ENCODE measurements around the gene HIBADH.

DNA sequence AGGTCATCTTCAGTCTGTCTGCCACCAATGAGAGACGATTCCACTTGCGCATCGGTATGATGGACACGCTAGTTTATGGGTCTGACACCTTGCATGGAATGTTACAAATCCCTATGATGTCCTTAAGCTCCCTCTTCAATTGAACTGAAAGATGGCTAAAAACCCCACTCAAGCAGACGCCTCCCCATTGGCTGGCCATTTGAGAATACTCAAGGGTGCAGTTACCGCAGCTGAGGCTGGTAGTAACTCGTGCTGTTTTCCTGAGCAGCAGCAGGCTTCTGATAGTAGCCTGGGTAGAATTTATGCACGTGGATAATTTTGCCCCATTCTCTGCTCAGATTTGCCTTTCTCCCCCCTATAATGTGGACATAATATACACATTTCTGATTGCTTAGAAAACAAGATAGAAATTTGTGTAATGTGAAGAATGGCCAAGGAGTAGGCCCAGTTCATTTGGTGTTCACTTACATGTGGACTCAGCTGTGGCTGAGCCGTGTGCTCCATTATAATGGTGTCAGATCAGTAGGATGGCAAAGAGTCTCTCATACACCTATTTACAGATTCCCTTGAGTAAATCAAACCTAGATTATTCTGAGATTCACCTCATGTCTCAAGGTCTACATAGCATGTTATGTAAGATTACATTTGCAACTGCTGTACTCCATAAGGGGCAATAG lies 142.8 kb downstream of the HIBADH start:
- TF ChIP-seq, protein P1, sequence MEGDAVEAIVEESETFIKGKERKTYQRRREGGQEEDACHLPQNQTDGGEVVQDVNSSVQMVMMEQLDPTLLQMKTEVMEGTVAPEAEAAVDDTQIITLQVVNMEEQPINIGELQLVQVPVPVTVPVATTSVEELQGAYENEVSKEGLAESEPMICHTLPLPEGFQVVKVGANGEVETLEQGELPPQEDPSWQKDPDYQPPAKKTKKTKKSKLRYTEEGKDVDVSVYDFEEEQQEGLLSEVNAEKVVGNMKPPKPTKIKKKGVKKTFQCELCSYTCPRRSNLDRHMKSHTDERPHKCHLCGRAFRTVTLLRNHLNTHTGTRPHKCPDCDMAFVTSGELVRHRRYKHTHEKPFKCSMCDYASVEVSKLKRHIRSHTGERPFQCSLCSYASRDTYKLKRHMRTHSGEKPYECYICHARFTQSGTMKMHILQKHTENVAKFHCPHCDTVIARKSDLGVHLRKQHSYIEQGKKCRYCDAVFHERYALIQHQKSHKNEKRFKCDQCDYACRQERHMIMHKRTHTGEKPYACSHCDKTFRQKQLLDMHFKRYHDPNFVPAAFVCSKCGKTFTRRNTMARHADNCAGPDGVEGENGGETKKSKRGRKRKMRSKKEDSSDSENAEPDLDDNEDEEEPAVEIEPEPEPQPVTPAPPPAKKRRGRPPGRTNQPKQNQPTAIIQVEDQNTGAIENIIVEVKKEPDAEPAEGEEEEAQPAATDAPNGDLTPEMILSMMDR (IDR thresholded peaks at IDR 0.05): no peak
- no peak for TF ChIP-seq SIN3A (IDR thresholded peaks at IDR 0.05; ENCODE audit: borderline replicate concordance, insufficient read depth, low read depth, low read length)
- no peak for TF ChIP-seq POLR2AphosphoS5 (IDR thresholded peaks at IDR 0.05; ENCODE audit: low read depth, low read length)
- TF ChIP-seq, protein P2, sequence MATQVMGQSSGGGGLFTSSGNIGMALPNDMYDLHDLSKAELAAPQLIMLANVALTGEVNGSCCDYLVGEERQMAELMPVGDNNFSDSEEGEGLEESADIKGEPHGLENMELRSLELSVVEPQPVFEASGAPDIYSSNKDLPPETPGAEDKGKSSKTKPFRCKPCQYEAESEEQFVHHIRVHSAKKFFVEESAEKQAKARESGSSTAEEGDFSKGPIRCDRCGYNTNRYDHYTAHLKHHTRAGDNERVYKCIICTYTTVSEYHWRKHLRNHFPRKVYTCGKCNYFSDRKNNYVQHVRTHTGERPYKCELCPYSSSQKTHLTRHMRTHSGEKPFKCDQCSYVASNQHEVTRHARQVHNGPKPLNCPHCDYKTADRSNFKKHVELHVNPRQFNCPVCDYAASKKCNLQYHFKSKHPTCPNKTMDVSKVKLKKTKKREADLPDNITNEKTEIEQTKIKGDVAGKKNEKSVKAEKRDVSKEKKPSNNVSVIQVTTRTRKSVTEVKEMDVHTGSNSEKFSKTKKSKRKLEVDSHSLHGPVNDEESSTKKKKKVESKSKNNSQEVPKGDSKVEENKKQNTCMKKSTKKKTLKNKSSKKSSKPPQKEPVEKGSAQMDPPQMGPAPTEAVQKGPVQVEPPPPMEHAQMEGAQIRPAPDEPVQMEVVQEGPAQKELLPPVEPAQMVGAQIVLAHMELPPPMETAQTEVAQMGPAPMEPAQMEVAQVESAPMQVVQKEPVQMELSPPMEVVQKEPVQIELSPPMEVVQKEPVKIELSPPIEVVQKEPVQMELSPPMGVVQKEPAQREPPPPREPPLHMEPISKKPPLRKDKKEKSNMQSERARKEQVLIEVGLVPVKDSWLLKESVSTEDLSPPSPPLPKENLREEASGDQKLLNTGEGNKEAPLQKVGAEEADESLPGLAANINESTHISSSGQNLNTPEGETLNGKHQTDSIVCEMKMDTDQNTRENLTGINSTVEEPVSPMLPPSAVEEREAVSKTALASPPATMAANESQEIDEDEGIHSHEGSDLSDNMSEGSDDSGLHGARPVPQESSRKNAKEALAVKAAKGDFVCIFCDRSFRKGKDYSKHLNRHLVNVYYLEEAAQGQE (IDR thresholded peaks at IDR 0.05; ENCODE audit: insufficient read depth in 1 of 2, low read depth in 2 of 2, low read length in 1 of 2): no peak

Measured in Panc1 (cell line).